ENCODE measurements around the gene COX7A2L. TPM values are rescaled to one million over a fixed set of nuclear protein-coding genes. Genes with fewer than 3 reads are reported as not detected.

COX7A2L gene
- total RNA-seq, 1 experiment from 2014 or later = 99.5 TPM

GRCh38 chr2:42339191-42339912 lies 21.7 kb downstream of the COX7A2L start:
- Mint-ChIP-seq H3K4me3 (no peak overlapping the region), H3K4me1 (peaks cover 12% of the 10 kb centered on the region), H3K9me3 (no peaks in the 10 kb centered on the region), H3K36me3 (peaks cover 12% of the 10 kb centered on the region), H3K27ac (peak overlapping the region; percentile 71), H3K27me3 (ENCODE audit: low read depth) (no peaks in the 10 kb centered on the region)
- ChIA-PET POLR2A (no interaction called here), CTCF (interaction anchor here (0.6 to 1.5 kb wide), 5 partner anchors 10 to 486 kb away, joined by 4 to 6 read pairs (median 5); no protein-coding TSS in a partner anchor)
- TF ChIP-seq NR2C2 (CRISPR knock-in tag; IDR thresholded peaks at IDR 0.05) (no peak), ZBTB21 (CRISPR knock-in tag; IDR thresholded peaks at IDR 0.05; ENCODE audit: borderline replicate concordance) (no peak), NFYB (CRISPR knock-in tag; conservative IDR thresholded peaks at IDR 0.05; ENCODE audit: low read depth) (no peak), ZNF671 (CRISPR knock-in tag; IDR thresholded peaks at IDR 0.05) (no peak), ZNF219 (CRISPR knock-in tag; IDR thresholded peaks at IDR 0.05; ENCODE audit: borderline replicate concordance) (no peak), IRF1 (CRISPR knock-in tag; IDR thresholded peaks at IDR 0.05) (no peak), ZNF396 (CRISPR knock-in tag; IDR thresholded peaks at IDR 0.05; ENCODE audit: borderline replicate concordance) (no peak), E2F5 (CRISPR knock-in tag; IDR thresholded peaks at IDR 0.05) (no peak)
- ATAC-seq (peak; percentile 81), DNase-seq (ENCODE audit: low spot score) (peak; percentile 45)

DNA sequence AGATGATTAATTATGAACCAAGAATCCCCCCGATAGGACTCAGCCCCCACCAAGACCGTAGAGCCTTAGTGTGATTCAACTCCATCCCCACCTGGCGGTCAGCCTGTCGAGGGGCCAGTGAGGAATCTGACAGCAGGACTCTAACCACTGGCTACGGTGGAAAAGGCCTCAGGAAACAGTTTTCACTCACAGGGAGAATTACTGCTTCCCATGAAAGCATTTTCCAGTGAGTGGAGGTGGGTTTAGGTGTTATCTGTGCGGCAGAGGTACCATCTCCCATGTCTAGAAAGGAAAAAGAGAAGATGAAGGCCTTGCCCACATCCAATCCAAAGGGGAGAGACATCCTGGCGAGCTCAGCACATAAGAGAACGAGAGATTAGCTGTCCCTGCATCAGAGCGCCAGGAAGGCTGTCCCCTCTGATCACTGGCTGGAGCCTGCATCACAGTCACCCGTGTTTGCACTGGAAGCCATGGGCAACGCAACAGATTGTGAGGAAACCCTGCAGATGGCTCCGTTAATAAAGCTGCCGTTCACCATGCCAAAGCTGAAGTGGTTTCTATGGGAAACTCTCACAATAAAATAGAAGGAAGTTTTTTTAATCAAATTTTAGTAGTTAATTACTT lies 22.3 kb downstream of the COX7A2L start:
- Mint-ChIP-seq H3K4me1 (peaks cover 10% of the 10 kb centered on the region), H3K9me3 (no peaks in the 10 kb centered on the region), H3K27me3 (ENCODE audit: low read depth) (no peaks in the 10 kb centered on the region), H3K36me3 (peaks cover 14% of the 10 kb centered on the region), H3K27ac (no peak overlapping the region), H3K4me3 (no peak overlapping the region)
- ChIA-PET POLR2A (no interaction called here), CTCF (interaction anchor here (0.9 to 1.5 kb wide), 4 partner anchors 9 to 485 kb away, joined by 4 to 6 read pairs (median 5); no protein-coding TSS in a partner anchor)
- ATAC-seq = no peak
- DNase-seq (ENCODE audit: low spot score) = no peak
- no peak for TF ChIP-seq IRF1 (CRISPR knock-in tag; IDR thresholded peaks at IDR 0.05)
- no peak for TF ChIP-seq ELF4 (CRISPR knock-in tag; IDR thresholded peaks at IDR 0.05; ENCODE audit: low read depth)
- no peak for TF ChIP-seq E2F5 (CRISPR knock-in tag; IDR thresholded peaks at IDR 0.05)
- no peak for TF ChIP-seq JUN (CRISPR knock-in tag; IDR thresholded peaks at IDR 0.05)
- no peak for TF ChIP-seq HMGXB4 (CRISPR knock-in tag; IDR thresholded peaks at IDR 0.05)
- no peak for TF ChIP-seq ATF1 (CRISPR knock-in tag; IDR thresholded peaks at IDR 0.05)
- no peak for TF ChIP-seq ZNF121 (CRISPR knock-in tag; IDR thresholded peaks at IDR 0.05)
- TF ChIP-seq, protein P1, sequence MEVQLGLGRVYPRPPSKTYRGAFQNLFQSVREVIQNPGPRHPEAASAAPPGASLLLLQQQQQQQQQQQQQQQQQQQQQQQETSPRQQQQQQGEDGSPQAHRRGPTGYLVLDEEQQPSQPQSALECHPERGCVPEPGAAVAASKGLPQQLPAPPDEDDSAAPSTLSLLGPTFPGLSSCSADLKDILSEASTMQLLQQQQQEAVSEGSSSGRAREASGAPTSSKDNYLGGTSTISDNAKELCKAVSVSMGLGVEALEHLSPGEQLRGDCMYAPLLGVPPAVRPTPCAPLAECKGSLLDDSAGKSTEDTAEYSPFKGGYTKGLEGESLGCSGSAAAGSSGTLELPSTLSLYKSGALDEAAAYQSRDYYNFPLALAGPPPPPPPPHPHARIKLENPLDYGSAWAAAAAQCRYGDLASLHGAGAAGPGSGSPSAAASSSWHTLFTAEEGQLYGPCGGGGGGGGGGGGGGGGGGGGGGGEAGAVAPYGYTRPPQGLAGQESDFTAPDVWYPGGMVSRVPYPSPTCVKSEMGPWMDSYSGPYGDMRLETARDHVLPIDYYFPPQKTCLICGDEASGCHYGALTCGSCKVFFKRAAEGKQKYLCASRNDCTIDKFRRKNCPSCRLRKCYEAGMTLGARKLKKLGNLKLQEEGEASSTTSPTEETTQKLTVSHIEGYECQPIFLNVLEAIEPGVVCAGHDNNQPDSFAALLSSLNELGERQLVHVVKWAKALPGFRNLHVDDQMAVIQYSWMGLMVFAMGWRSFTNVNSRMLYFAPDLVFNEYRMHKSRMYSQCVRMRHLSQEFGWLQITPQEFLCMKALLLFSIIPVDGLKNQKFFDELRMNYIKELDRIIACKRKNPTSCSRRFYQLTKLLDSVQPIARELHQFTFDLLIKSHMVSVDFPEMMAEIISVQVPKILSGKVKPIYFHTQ (CRISPR knock-in tag; IDR thresholded peaks at IDR 0.05) = no peak
- no peak for TF ChIP-seq MXD4 (CRISPR knock-in tag; IDR thresholded peaks at IDR 0.05; ENCODE audit: borderline replicate concordance)
- TF ChIP-seq ZNF263 (CRISPR knock-in tag; IDR thresholded peaks at IDR 0.05; ENCODE audit: low read depth) = no peak
- no peak for TF ChIP-seq MLX (CRISPR knock-in tag; IDR thresholded peaks at IDR 0.05)
- TF ChIP-seq SMAD3 (CRISPR knock-in tag; IDR thresholded peaks at IDR 0.05; ENCODE audit: borderline replicate concordance) = no peak
- TF ChIP-seq ZNF396 (CRISPR knock-in tag; IDR thresholded peaks at IDR 0.05; ENCODE audit: borderline replicate concordance) = no peak
- no peak for TF ChIP-seq STAT6 (CRISPR knock-in tag; conservative IDR thresholded peaks at IDR 0.05; ENCODE audit: low read depth)
- no peak for TF ChIP-seq NFATC4 (CRISPR knock-in tag; IDR thresholded peaks at IDR 0.05)

Measured in WTC11 (cell line).